ENCODE data around the gene MCTS1. TPM values are rescaled to one million over a fixed set of nuclear protein-coding genes. Genes with fewer than 3 reads are reported as not detected.

The MCTS1 gene
- total and polyA plus RNA-seq, 8 donors, result 3.2 to 82.8 (median 38.4) TPM; not detected in 1

DNA sequence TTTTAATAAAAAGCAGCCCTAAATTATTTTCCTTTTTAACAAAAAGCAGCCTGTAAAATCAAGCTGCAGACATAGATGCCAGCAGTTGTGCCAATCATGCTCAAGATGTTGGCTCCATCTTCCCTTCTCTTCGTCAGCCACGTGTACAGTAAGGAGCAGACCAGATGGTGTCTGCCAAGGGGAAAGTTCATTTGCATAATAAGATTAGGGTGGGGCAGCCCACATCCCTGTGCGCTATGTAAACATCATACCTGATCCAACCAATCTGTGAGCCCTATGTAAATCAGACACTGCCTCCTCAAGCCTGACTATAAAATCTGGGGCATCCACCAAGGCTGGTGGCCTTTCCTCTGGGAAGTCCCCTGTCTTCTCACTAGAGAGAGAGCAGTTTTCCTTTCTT lies 49.1 kb downstream of the MCTS1 start:
- no peak overlapping the region for H3K4me3 ChIP-seq

DNA sequence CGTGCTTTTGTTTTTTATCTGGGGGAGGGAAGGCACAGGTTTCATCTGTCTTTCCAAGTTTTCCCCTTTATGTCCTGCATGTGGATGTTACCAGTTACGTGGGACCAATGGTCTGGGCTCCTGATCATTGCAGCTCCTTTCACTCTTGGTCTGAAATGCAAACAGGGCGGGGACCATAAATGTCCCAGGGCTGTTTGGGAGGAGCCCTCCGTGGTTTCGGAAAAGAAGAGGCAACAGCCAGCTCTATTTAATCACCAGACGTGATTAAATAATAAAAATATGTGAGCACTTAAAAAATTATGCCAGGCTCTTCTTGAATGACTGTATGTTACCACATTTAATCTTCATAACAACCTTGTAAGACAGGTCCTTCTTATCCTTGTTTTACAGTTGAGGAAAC lies 56.7 kb downstream of the MCTS1 start:
- Histone ChIP-seq H3K36me3 (no peaks in the 10 kb centered on the region), H3K27ac (no peak overlapping the region), H3K9me3 (no peaks in the 10 kb centered on the region), H3K4me3 (no peak overlapping the region), H3K27me3 (no peaks in the 10 kb centered on the region), H3K4me1 (no peaks in the 10 kb centered on the region)
- WGBS, 5 donors, result 42 to 67% (median 50%) methylated on average over 6 of the region's 6 CpGs
- TF ChIP-seq EP300 (IDR thresholded peaks at IDR 0.05) (no peak), POLR2AphosphoS5 (IDR thresholded peaks at IDR 0.05) (no peak), POLR2A (IDR thresholded peaks at IDR 0.05) (no peak)
- TF ChIP-seq, protein P1, sequence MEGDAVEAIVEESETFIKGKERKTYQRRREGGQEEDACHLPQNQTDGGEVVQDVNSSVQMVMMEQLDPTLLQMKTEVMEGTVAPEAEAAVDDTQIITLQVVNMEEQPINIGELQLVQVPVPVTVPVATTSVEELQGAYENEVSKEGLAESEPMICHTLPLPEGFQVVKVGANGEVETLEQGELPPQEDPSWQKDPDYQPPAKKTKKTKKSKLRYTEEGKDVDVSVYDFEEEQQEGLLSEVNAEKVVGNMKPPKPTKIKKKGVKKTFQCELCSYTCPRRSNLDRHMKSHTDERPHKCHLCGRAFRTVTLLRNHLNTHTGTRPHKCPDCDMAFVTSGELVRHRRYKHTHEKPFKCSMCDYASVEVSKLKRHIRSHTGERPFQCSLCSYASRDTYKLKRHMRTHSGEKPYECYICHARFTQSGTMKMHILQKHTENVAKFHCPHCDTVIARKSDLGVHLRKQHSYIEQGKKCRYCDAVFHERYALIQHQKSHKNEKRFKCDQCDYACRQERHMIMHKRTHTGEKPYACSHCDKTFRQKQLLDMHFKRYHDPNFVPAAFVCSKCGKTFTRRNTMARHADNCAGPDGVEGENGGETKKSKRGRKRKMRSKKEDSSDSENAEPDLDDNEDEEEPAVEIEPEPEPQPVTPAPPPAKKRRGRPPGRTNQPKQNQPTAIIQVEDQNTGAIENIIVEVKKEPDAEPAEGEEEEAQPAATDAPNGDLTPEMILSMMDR (IDR thresholded peaks at IDR 0.05), result no peak
- DNase-seq, result no peak
- intact Hi-C loops (cut with DNase I; ENCODE audit: low total_unique reads), result no loop called here

More for the DNA sequence above, 49.1 kb downstream of the MCTS1 start:
- H3K4me1 ChIP-seq, result no peaks in the 10 kb centered on the region
- DNase-seq, result no peak
- intact Hi-C loops (cut with DNase I; ENCODE audit: low total_unique reads), result no loop called here
- H3K27me3 ChIP-seq, result no peaks in the 10 kb centered on the region
- H3K27ac ChIP-seq, result no peak overlapping the region
- TF ChIP-seq POLR2AphosphoS5 (IDR thresholded peaks at IDR 0.05), result no peak
- TF ChIP-seq POLR2A (IDR thresholded peaks at IDR 0.05), result no peak
- TF ChIP-seq, protein P1 (IDR thresholded peaks at IDR 0.05), result no peak
- TF ChIP-seq EP300 (IDR thresholded peaks at IDR 0.05), result no peak
- 20 to 50% (median 28%) methylated on average over 3 of the region's 3 CpGs for WGBS, 5 donors
- H3K9me3 ChIP-seq, result no peaks in the 10 kb centered on the region
- H3K36me3 ChIP-seq, result no peaks in the 10 kb centered on the region

Other genes starting within 250 kb of the MCTS1 start
- gene ATP1B4, start 242.0 kb upstream of the MCTS1 start, total RNA-seq, result not detected
- gene ATP1B4, start 242.0 kb upstream of the MCTS1 start, polyA plus RNA-seq, result not detected
- 100 to 1,000 TPM in 1 of 5 donors, 10 to 100 TPM in 3, 1 to 10 TPM in 1; 2.6 to 153 (median 35.7) TPM for gene LAMP2, start 134.8 kb upstream of the MCTS1 start, total RNA-seq
- 10 to 100 TPM; 21.8 to 41.5 (median 29.6) TPM for gene LAMP2, start 134.8 kb upstream of the MCTS1 start, polyA plus RNA-seq
- gene CUL4B, start 43.1 kb upstream of the MCTS1 start, total RNA-seq, result 10 to 100 TPM in 4 of 5 donors, 1 to 10 TPM in 1; 6.7 to 54.0 (median 29.7) TPM
- gene CUL4B, start 43.1 kb upstream of the MCTS1 start, polyA plus RNA-seq, result 10 to 100 TPM; 14.4 to 18.5 (median 15.2) TPM
- 10 to 100 TPM in 2 of 5 donors, 1 to 10 TPM in 2, not detected in 1; 2.7 to 39.3 (median 8.5) TPM for gene C1GALT1C1, start 26.0 kb downstream of the MCTS1 start, total RNA-seq
- gene C1GALT1C1, start 26.0 kb downstream of the MCTS1 start, polyA plus RNA-seq, result 10 to 100 TPM in 2 of 3 donors, 1 to 10 TPM in 1; 3.1 to 16.4 (median 15.9) TPM

Measured in stomach (tissue), 9 donors.